ENCODE results near the gene ATXN1. TPM values are rescaled to one million over a fixed set of nuclear protein-coding genes. Genes with fewer than 3 reads are reported as not detected.

The ATXN1 gene
- total and polyA plus RNA-seq, 2 of the 8 experiments (the other 6 are each of a cell fraction or from before 2014, with no cell fraction given) = 1.6 to 4.0 TPM

DNA sequence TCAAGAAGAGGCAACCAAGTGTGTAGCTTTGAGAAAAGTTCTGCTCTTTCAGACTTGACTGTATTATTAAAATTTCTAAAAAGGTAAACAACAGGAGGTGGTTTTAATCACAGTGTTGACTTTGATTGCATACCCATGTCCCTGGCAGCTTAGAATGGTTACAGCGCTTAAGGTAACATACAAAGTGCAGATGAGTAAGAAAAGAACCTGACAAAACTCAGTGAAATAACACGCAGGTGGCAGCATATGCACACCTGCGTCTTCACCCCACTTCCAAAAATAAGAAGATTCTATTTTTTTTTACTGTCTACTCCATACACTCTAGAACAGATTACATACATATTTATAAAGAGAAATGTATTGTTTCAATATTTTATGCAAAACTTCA lies 289.4 kb downstream of the ATXN1 start:
- Histone ChIP-seq H4K91ac (replicated peaks; ENCODE audit: insufficient read length, low read length) (no peak overlapping the region), H3K4me3 (ENCODE audit: extremely low read depth in 1 of 4, insufficient read depth in 2 of 4, low read depth in 3 of 4, low read length in 4 of 4) (no peak overlapping the region), H3K27ac (ENCODE audit: low read depth, low read length) (no peak overlapping the region), H2AFZ (ENCODE audit: low read length) (no peak overlapping the region), H3K9me3 (ENCODE audit: insufficient read depth in 2 of 2, low read depth in 1 of 2, low read length in 1 of 2) (no peaks in the 10 kb centered on the region), H3K9ac (replicated peaks in 1 of 4; ENCODE audit: extremely low read depth in 1 of 4, low read depth in 3 of 4, low read length in 3 of 4) (no peak overlapping the region), H3K4me1 (replicated peaks in 1 of 4; ENCODE audit: control insufficient read depth in 3 of 4, insufficient read depth in 4 of 4, low read length in 3 of 4) (peaks cover 0 to 4% (median 0%) of the 10 kb centered on the region in 4 experiments; a peak in 2 of 7 replicates), H3K18ac (ENCODE audit: extremely low read depth, low read length) (no peak overlapping the region), H2BK15ac (ENCODE audit: low read length) (no peak overlapping the region), H3K27me3 (replicated peaks in 1 of 4; ENCODE audit: control insufficient read depth in 3 of 4, extremely low read depth in 1 of 4, insufficient read depth in 3 of 4, low read length in 3 of 4) (no peaks in the 10 kb centered on the region), H3K36me3 (ENCODE audit: control insufficient read depth in 2 of 4, insufficient read depth in 4 of 4, low read length in 3 of 4) (no peaks in the 10 kb centered on the region), H2BK5ac (ENCODE audit: low read depth, low read length) (no peak overlapping the region), H2BK20ac (ENCODE audit: low read length) (no peak overlapping the region), H4K20me1 (replicated peaks in 1 of 2; ENCODE audit: control insufficient read depth in 1 of 2, insufficient read depth in 2 of 2, low read length in 2 of 2) (no peaks in the 10 kb centered on the region), H3K79me2 (ENCODE audit: control insufficient read depth in 1 of 2, insufficient read depth in 2 of 2, low read length in 2 of 2) (no peaks in the 10 kb centered on the region), H3K23ac (ENCODE audit: insufficient read length) (no peak overlapping the region), H3K14ac (ENCODE audit: insufficient read length) (no peak overlapping the region), H2BK120ac (replicated peaks; ENCODE audit: low read depth, low read length) (no peak overlapping the region), H3K4ac (replicated peaks; ENCODE audit: insufficient read length, low read depth, low read length) (no peak overlapping the region), H4K5ac (ENCODE audit: insufficient read length, low read depth, low read length) (no peak overlapping the region), H3K23me2 (ENCODE audit: low read depth, low read length) (no peaks in the 10 kb centered on the region), H3K4me2 (ENCODE audit: insufficient read depth in 1 of 2, low read depth in 2 of 2, low read length in 2 of 2) (no peak overlapping the region), H2AK5ac (ENCODE audit: low read depth, low read length) (no peak overlapping the region; the same call in 1 of the 2 replicates), H3K56ac (replicated peaks; ENCODE audit: insufficient read length, low read depth, low read length) (no peak overlapping the region), H2BK12ac (ENCODE audit: low read depth, low read length) (no peak overlapping the region), H4K8ac (ENCODE audit: extremely low read depth, insufficient read depth, low read length) (no peak overlapping the region), H3K79me1 (ENCODE audit: low read depth, low read length) (no peaks in the 10 kb centered on the region)
- FAIRE-seq (no peak), DNase-seq (ENCODE audit: low read depth in 1 of 2, low spot score in 2 of 2) (no peak)
- ChIA-PET POLR2A (ENCODE audit: partially characterized antibody) (interaction anchor here (0.6 to 0.7 kb wide), 2 partner anchors 24 to 122 kb away, joined by 3 to 4 read pairs; no protein-coding TSS in a partner anchor), CTCF (ENCODE audit: partially characterized antibody) (interaction anchor here (1.1 to 1.4 kb wide), 3 partner anchors 12 to 155 kb away, joined by 3 read pairs; no protein-coding TSS in a partner anchor)
- 95% methylated on average over 3 of the region's 3 CpGs; no CpG with 5 or more reads in 1 of the 2 experiments for WGBS, 2 experiments (ENCODE audit: extremely low coverage in 1 of 2, insufficient coverage in 1 of 2, insufficient read length in 1 of 2, insufficient replicate concordance in 2 of 2, low coverage in 1 of 2, low lambda C conversion rate in 2 of 2, missing lambda C conversion rate in 1 of 2)
- no peak for TF ChIP-seq KDM5A (IDR thresholded peaks at IDR 0.05; ENCODE audit: low read length)
- no peak for TF ChIP-seq EP300 (IDR thresholded peaks at IDR 0.05; ENCODE audit: borderline replicate concordance in 1 of 2, low read depth in 2 of 2, low read length in 2 of 2)
- no peak for TF ChIP-seq SP2 (IDR thresholded peaks at IDR 0.05; ENCODE audit: low read length)
- no peak for TF ChIP-seq FOSL1 (IDR thresholded peaks at IDR 0.05; ENCODE audit: insufficient read depth, low read depth, low read length)
- no peak for TF ChIP-seq CHD2 (IDR thresholded peaks at IDR 0.05; ENCODE audit: low read length)
- TF ChIP-seq POU5F1 (IDR thresholded peaks at IDR 0.05; ENCODE audit: low read depth, low read length) = no peak
- no peak for TF ChIP-seq CEBPB (IDR thresholded peaks at IDR 0.05; ENCODE audit: low read depth, low read length)
- no peak for TF ChIP-seq NRF1 (IDR thresholded peaks at IDR 0.05; ENCODE audit: low read depth, low read length)
- TF ChIP-seq BACH1 (IDR thresholded peaks at IDR 0.05; ENCODE audit: low read length) = no peak
- TF ChIP-seq RFX5 (IDR thresholded peaks at IDR 0.05; ENCODE audit: borderline replicate concordance, low read depth, low read length) = no peak
- TF ChIP-seq BRCA1 (IDR thresholded peaks at IDR 0.05; ENCODE audit: low read depth, low read length) = no peak
- no peak for TF ChIP-seq PHF8 (conservative IDR thresholded peaks at IDR 0.05; ENCODE audit: low read depth, low read length)
- no peak for TF ChIP-seq ZNF274 (IDR thresholded peaks at IDR 0.05; ENCODE audit: borderline replicate concordance, extremely low read depth, low read length)
